Measurements from ENCODE around the gene DCTN2. TPM values are rescaled to one million over a fixed set of nuclear protein-coding genes. Genes with fewer than 3 reads are reported as not detected.

The DCTN2 gene
- total RNA-seq, 4 donors from 2014 or later, result 164 to 199 (median 193) TPM

DNA sequence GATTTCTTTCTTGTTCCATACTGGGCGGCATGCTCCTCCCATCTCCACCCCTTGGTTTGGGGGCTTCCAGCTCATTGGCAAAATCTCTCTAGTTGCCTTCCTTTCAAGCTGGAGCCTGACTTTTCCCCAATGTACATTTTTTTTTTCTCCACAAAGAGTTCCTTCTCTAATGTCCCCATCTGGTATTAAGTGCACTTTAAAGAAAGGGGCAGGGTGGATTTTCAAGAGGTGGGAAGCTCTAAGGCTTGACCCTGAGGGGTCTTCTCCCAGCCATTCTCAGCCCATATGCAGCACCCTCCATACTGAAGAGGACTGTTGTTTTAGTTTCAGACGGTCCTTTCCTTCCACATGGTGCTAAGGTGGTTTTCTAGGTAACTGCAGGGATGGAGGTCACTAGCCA, 38.2 kb upstream of the DCTN2 start:
- Histone ChIP-seq H3K4me3 (replicated peaks in 1 of 3) (no peak overlapping the region), H3K36me3 (no peaks in the 10 kb centered on the region), H3K4me1 (no peaks in the 10 kb centered on the region), H3K27ac (no peak overlapping the region), H3K27me3 (no peaks in the 10 kb centered on the region), H3K9me3 (no peaks in the 10 kb centered on the region)
- intact Hi-C loops (cut with DNase I), result loop anchor here (10.0 kb wide), 1 partner anchor 110 kb away; the partner anchor contains the start of gene OS9
- WGBS, 2 donors, result 84 to 91% methylated on average over 2 of the region's 2 CpGs
- DNase-seq, result no peak
- TF ChIP-seq, protein P1, sequence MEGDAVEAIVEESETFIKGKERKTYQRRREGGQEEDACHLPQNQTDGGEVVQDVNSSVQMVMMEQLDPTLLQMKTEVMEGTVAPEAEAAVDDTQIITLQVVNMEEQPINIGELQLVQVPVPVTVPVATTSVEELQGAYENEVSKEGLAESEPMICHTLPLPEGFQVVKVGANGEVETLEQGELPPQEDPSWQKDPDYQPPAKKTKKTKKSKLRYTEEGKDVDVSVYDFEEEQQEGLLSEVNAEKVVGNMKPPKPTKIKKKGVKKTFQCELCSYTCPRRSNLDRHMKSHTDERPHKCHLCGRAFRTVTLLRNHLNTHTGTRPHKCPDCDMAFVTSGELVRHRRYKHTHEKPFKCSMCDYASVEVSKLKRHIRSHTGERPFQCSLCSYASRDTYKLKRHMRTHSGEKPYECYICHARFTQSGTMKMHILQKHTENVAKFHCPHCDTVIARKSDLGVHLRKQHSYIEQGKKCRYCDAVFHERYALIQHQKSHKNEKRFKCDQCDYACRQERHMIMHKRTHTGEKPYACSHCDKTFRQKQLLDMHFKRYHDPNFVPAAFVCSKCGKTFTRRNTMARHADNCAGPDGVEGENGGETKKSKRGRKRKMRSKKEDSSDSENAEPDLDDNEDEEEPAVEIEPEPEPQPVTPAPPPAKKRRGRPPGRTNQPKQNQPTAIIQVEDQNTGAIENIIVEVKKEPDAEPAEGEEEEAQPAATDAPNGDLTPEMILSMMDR (IDR thresholded peaks at IDR 0.05), result no peak

DNA sequence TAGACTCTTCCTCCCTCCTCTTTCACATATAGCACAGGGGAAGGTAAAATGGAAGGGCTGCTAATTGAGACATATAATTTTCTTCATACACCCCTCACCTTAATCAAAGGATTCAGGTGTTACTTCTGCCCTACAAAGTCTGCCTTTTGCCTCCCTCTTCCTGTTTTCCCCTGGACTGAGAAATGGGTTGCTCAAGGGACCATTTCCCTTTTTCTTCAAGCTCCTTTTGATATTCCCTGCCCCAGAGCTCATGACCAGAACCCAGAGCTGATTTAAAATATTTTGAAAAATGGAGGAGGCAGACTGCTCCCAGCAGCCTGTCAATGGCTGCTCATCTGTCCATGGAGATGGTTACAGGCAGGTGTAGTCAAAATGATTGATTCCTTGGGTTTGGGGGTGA, 37.7 kb upstream of the DCTN2 start:
- H3K27me3 ChIP-seq, result no peaks in the 10 kb centered on the region
- intact Hi-C loops (cut with DNase I), result loop anchor here (5.0 to 10.0 kb wide), 2 partner anchors 38 to 110 kb away; partner anchors contain the start of gene OS9
- no peak overlapping the region for H3K27ac ChIP-seq
- DNase-seq, result no peak
- no peaks in the 10 kb centered on the region for H3K36me3 ChIP-seq
- H3K4me3 ChIP-seq (replicated peaks in 1 of 3), result no peak overlapping the region
- no peaks in the 10 kb centered on the region for H3K9me3 ChIP-seq
- TF ChIP-seq, protein P1 (IDR thresholded peaks at IDR 0.05), result no peak
- no peak for TF ChIP-seq POLR2A (IDR thresholded peaks at IDR 0.05)
- H3K4me1 ChIP-seq, result no peaks in the 10 kb centered on the region

DNA sequence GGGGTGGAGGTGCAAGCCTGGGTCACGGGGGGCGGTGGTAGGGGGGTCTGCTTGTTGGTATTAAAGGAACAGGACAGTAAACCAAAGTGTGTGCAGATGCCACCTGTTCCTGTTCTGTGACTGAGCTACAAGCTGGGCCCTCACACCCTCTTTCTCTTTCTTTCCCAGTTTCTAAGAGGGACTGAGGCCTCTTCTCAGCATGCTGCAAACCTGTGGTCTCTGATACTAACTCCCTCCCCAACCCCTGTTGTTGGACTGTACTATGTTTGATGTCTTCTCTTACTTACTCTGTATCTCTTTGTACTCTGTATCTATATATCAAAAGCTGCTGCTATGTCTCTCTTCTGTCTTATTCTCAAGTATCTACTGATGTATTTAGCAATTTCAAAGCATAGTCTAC, 37.1 kb upstream of the DCTN2 start:
- TF ChIP-seq, protein P1 (IDR thresholded peaks at IDR 0.05), result no peak
- TF ChIP-seq POLR2A (IDR thresholded peaks at IDR 0.05), result no peak
- Histone ChIP-seq H3K27ac (no peak overlapping the region), H3K4me3 (replicated peaks in 1 of 3) (no peak overlapping the region), H3K4me1 (no peaks in the 10 kb centered on the region), H3K27me3 (no peaks in the 10 kb centered on the region), H3K9me3 (no peaks in the 10 kb centered on the region), H3K36me3 (no peaks in the 10 kb centered on the region)
- no peak for DNase-seq
- 96 to 100% methylated on average over 2 of the region's 2 CpGs for WGBS, 2 donors
- intact Hi-C loops (cut with DNase I), result loop anchor here (5.0 to 10.0 kb wide), 2 partner anchors 38 to 111 kb away; partner anchors contain the start of gene OS9

DNA sequence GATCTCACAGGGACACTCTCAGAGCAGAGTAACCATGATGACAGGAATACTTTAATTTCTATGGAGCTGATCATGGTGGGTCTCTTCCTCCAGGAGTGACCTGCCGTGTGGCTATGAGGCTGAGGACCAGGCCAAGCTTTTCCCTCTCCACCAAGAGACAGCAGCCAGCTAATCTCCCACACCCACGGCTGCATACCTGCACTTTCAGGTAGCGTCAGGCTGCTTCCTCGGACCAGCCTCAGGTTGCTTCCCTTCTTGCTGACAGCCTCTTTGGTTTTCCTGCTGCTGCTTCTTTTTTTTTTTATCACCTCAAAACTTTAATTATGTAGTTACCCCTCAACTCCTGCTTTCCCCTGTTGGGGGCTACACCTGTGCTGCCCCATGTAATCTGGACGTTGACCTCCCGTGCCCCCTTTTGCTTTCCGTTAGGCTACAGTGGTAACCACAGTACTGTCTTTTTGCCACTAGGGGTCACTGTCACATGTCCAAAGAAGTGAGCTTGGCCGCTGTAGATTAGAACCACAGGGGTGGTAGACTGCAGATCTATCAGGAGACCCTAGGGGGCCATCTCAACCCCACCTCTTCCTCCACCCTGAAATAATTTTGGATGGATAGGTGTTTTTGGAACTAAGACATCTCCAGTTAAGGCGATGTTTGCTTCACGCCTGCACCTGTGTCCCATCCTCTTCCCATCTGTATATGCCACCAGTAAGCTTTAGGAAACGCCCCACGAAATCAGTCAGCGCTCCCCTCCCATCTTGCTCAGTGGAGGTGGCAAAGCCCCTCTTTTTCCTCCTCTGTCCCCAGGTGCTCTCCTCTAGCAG, 36.2 kb upstream of the DCTN2 start:
- no peaks in the 10 kb centered on the region for H3K9me3 ChIP-seq
- no peaks in the 10 kb centered on the region for H3K4me1 ChIP-seq
- 47 to 51% methylated on average over 13 of the region's 13 CpGs for WGBS, 2 donors
- no peak for TF ChIP-seq POLR2A (IDR thresholded peaks at IDR 0.05)
- TF ChIP-seq, protein P1 (IDR thresholded peaks at IDR 0.05), result peak; percentile 78 to 96 (median 93)
- DNase-seq, result peak; percentile 58 to 60
- no peaks in the 10 kb centered on the region for H3K36me3 ChIP-seq
- no peak overlapping the region for H3K4me3 ChIP-seq (replicated peaks in 1 of 3)
- no peaks in the 10 kb centered on the region for H3K27me3 ChIP-seq
- no peak overlapping the region for H3K27ac ChIP-seq
- intact Hi-C loops (cut with DNase I), result loop anchor here (5.0 to 10.0 kb wide), 2 partner anchors 39 to 112 kb away; partner anchors contain the start of gene OS9

DNA sequence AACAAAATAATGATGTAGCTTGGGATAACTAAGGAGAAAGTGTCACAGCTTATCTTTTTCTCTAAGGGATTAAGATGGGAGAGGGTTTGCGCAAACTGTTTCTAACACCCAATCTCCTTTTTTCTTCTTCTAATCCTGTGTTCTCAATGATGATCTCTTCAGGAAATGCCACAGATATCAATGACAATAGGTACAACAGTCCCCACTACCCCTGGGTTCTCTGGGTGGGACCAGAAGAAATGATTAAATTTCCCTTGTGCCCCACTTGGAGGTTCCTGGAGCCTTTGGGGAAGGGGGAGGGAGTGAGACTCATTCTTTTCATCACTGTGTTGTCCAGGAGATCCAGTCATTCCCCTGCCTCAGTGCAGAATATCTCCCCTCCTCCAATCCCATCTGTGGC, 35.4 kb upstream of the DCTN2 start:
- Histone ChIP-seq H3K36me3 (no peaks in the 10 kb centered on the region), H3K4me1 (no peaks in the 10 kb centered on the region), H3K4me3 (replicated peaks in 1 of 3) (no peak overlapping the region), H3K27ac (no peak overlapping the region), H3K27me3 (no peaks in the 10 kb centered on the region), H3K9me3 (no peaks in the 10 kb centered on the region)
- WGBS, 2 donors, result 96 to 100% methylated on average over 1 of the region's 1 CpG
- no peak for DNase-seq
- intact Hi-C loops (cut with DNase I), result loop anchor here (5.0 to 10.0 kb wide), 2 partner anchors 40 to 112 kb away; partner anchors contain the start of gene OS9
- TF ChIP-seq, protein P1 (IDR thresholded peaks at IDR 0.05), result no peak
- no peak for TF ChIP-seq POLR2A (IDR thresholded peaks at IDR 0.05)

Measured in thyroid gland (tissue), 4 donors.